ENCODE data around the gene BDNF.
A peak's percentile ranks its signal among the peaks of the same experiment; 100 is the strongest.

DNA sequence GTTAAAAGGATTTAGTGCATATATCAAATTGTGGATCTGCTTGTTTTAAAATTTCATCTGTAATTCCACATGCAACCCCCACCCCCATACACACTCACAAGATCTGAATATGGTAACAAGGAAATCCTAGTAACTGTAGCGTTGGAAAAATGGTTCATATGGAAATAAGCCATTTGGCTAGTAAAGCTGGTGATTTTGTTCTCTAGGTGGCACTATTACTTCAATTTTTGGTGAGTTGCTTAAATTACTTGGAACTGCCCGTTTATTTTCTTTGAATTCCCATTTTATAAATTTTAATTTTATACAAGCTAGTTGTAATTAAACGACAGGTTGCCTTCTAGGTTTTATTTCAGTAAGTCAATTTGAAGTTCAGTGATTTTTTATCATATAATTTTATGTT is 5.3 kb downstream of the BDNF start:
- TF ChIP-seq, protein P1, sequence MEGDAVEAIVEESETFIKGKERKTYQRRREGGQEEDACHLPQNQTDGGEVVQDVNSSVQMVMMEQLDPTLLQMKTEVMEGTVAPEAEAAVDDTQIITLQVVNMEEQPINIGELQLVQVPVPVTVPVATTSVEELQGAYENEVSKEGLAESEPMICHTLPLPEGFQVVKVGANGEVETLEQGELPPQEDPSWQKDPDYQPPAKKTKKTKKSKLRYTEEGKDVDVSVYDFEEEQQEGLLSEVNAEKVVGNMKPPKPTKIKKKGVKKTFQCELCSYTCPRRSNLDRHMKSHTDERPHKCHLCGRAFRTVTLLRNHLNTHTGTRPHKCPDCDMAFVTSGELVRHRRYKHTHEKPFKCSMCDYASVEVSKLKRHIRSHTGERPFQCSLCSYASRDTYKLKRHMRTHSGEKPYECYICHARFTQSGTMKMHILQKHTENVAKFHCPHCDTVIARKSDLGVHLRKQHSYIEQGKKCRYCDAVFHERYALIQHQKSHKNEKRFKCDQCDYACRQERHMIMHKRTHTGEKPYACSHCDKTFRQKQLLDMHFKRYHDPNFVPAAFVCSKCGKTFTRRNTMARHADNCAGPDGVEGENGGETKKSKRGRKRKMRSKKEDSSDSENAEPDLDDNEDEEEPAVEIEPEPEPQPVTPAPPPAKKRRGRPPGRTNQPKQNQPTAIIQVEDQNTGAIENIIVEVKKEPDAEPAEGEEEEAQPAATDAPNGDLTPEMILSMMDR (conservative IDR thresholded peaks at IDR 0.05 in 1 of 2, IDR thresholded peaks at IDR 0.05 in 1 of 2; ENCODE audit: low read depth in 1 of 2, low read length in 2 of 2): peak; percentile 15 to 47
- TF ChIP-seq EZH2 (IDR thresholded peaks at IDR 0.05; ENCODE audit: low read length, missing control alignments): no peak
